Activated T-cell treated with anti-CD3 and anti-CD28 coated beads, Interleukin-2, amount 50 U/mL, for 1 hour (primary cell): ENCODE data around the gene HSFX1.

Experiments used
- DNase-seq: peaks from one replicate; pipeline ENCODE4 v3.0.0-alpha.2; 2020

The HSFX1 gene

DNA sequence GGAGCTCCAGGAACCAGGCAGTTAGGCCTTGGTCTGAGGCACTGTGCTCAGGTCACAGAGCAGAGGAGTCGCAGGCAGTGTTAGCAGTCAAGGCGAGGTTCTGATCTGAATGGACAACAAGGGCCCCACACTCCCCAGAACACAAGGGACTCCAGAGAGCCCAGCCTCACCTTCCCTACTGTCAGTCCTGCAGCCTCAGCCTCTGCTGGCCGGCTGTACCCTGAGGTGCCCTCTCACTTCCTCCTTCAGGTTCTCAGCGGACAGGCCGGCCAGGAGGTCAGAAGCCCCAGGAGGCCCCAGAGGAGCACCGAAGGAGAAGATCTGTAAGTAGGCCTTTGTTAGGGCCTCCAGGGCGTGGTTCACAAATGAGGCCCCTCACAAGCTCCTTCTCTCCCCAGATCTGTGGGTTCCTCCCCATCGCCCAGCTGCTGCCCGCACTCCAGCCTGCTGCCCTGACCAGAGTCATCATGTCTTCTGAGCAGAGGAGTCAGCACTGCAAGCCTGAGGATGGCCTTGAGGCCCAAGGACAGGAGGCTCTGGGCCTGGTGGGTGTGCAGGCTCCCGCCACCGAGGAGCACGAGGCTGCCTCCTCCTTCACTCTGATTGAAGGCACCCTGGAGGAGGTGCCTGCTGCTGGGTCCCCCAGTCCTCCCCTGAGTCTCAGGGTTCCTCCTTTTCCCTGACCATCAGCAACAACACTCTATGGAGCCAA is 34.0 kb downstream of the HSFX1 start:
- no peak for DNase-seq

DNA sequence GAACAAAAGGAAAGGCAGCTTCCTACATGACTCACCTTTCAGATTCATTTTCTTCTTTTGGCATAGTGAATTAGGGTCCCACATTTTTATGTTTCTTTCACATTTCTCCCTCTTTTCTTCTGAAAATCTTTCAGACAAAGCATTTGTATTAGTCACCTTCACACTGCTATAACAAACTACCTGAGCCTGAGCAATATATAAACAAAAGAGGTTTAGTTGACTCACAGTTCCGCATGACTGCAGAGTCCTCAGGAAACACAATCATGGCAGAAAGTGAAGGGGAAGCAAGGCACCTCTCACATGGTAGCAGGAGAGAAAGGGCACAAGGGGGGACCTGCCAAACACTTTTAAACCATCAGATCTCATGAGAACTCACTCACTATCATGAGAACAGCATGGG is 44.8 kb downstream of the HSFX1 start:
- no peak for DNase-seq

DNA sequence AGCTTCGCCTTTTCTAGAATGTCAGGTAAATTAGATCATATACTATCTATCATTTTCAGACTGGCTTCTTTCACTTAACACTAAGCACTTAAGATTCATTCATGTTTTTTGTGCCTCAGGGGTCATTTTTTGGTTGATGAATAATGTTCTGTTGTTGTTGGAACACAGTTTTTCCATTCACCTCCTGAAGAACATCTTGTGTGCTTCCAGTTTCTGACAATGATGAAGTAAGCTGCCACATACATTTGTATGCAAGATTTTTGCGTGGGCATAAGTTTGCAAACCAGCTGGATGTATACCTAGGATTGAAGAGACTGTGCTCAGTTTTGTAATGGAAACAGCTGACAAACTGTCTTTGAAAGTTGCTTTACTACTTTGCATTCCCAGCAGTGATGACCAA is 45.5 kb downstream of the HSFX1 start:
- DNase-seq: no peak

DNA sequence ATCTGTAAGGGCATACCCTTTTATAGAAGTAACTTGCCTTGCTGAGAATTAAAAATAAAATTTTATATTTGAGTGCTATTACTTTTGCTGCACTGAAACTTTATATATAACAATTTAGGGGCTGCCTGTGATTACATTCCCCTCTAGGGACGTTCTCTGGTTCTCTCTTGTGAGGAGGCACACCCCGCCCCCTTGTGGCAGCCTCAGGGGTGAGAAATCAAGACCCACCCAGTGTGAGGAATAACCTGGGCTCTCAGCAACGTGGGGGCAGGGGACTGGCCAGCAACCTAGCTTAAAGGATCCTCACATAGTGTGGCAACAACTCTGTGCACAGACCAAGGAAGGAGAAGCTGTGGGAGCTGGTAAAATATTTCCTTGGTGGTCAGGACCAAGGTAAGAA is 51.6 kb downstream of the HSFX1 start:
- peak; percentile 47 for DNase-seq
